ENCODE measurements around the gene AGT.

AGT gene

DNA sequence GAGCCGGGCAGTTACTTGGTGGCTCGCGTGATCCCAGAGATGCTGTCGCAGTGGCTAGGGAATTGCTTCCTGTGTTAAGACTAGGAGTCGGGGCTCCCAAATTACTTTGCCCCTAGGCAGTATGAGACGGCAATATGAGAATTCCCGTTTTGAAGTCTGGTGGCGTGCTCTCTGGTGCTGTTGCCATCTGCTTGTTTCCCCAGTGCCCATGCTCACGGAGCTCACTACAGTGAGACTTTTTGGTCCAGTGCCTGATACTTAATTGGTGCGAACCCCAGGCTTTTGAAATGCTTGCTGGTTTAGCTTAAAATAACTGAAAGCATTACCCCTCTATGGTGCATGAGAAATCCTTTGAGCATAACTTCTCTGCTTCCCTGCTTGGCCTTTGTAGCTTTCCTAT is 22.3 kb downstream of the AGT start:
- Histone ChIP-seq H4K20me1 (ENCODE audit: insufficient read depth, low read length) (no peaks in the 10 kb centered on the region), H3K36me3 (ENCODE audit: insufficient read depth, low read length) (peaks cover 70% of the 10 kb centered on the region), H3K4me3 (ENCODE audit: low read depth, low read length, poor library complexity, severe bottlenecking) (no peak overlapping the region)

GRCh38 chr1:230690101-230690500 is 23.8 kb downstream of the AGT start:
- Histone ChIP-seq H2AFZ (ENCODE audit: low read length) (no peak overlapping the region), H3K27me3 (ENCODE audit: insufficient read depth, low read length) (no peaks in the 10 kb centered on the region), H3K9ac (ENCODE audit: low read length) (no peak overlapping the region), H3K27ac (ENCODE audit: low read depth, low read length, poor library complexity, severe bottlenecking) (no peak overlapping the region), H3K4me1 (ENCODE audit: insufficient read depth, low read length, severe bottlenecking) (no peaks in the 10 kb centered on the region), H3F3A (ENCODE audit: insufficient read depth, low read length) (no peaks in the 10 kb centered on the region), H3K36me3 (ENCODE audit: insufficient read depth, low read length) (peaks cover 84% of the 10 kb centered on the region), H3K4me3 (ENCODE audit: low read depth, low read length, poor library complexity, severe bottlenecking) (no peak overlapping the region), H3K9me3 (ENCODE audit: low read length) (no peaks in the 10 kb centered on the region), H3K4me2 (ENCODE audit: low read length) (no peak overlapping the region), H3K79me2 (ENCODE audit: insufficient read depth, low read length) (no peaks in the 10 kb centered on the region), H4K20me1 (ENCODE audit: insufficient read depth, low read length) (no peaks in the 10 kb centered on the region), H3K9me2 (ENCODE audit: low read depth, low read length) (no peaks in the 10 kb centered on the region)
- no peak for TF ChIP-seq EZH2 (IDR thresholded peaks at IDR 0.05; ENCODE audit: borderline replicate concordance, low read length)
- TF ChIP-seq CTCF (IDR thresholded peaks at IDR 0.05; ENCODE audit: low read length) = no peak

More for the DNA sequence above, 22.3 kb downstream of the AGT start:
- Histone ChIP-seq H2AFZ (ENCODE audit: low read length) (no peak overlapping the region), H3F3A (ENCODE audit: insufficient read depth, low read length) (no peaks in the 10 kb centered on the region), H3K79me2 (ENCODE audit: insufficient read depth, low read length) (no peaks in the 10 kb centered on the region), H3K4me2 (ENCODE audit: low read length) (no peak overlapping the region), H3K4me1 (ENCODE audit: insufficient read depth, low read length, severe bottlenecking) (no peaks in the 10 kb centered on the region), H3K9ac (ENCODE audit: low read length) (no peak overlapping the region), H3K27ac (ENCODE audit: low read depth, low read length, poor library complexity, severe bottlenecking) (no peak overlapping the region), H3K9me3 (ENCODE audit: low read length) (no peaks in the 10 kb centered on the region), H3K27me3 (ENCODE audit: insufficient read depth, low read length) (no peaks in the 10 kb centered on the region), H3K9me2 (ENCODE audit: low read depth, low read length) (no peaks in the 10 kb centered on the region)
- no peak for TF ChIP-seq CTCF (IDR thresholded peaks at IDR 0.05; ENCODE audit: low read length)
- TF ChIP-seq EZH2 (IDR thresholded peaks at IDR 0.05; ENCODE audit: borderline replicate concordance, low read length) = no peak

GRCh38 chr1:230686747-230687146 is 27.2 kb downstream of the AGT start:
- no peaks in the 10 kb centered on the region for H3K9me3 ChIP-seq (ENCODE audit: low read length)
- H3K9ac ChIP-seq (ENCODE audit: low read length) = no peak overlapping the region
- TF ChIP-seq EZH2 (IDR thresholded peaks at IDR 0.05; ENCODE audit: borderline replicate concordance, low read length) (no peak), CTCF (IDR thresholded peaks at IDR 0.05; ENCODE audit: low read length) (no peak)
- H3K27ac ChIP-seq (ENCODE audit: low read depth, low read length, poor library complexity, severe bottlenecking) = no peak overlapping the region
- no peaks in the 10 kb centered on the region for H3K4me1 ChIP-seq (ENCODE audit: insufficient read depth, low read length, severe bottlenecking)
- no peak overlapping the region for H2AFZ ChIP-seq (ENCODE audit: low read length)
- no peak overlapping the region for H3K4me3 ChIP-seq (ENCODE audit: low read depth, low read length, poor library complexity, severe bottlenecking)
- H3K9me2 ChIP-seq (ENCODE audit: low read depth, low read length) = no peaks in the 10 kb centered on the region
- H3K4me2 ChIP-seq (ENCODE audit: low read length) = no peak overlapping the region
- H3F3A ChIP-seq (ENCODE audit: insufficient read depth, low read length) = no peaks in the 10 kb centered on the region
- no peaks in the 10 kb centered on the region for H4K20me1 ChIP-seq (ENCODE audit: insufficient read depth, low read length)
- H3K36me3 ChIP-seq (ENCODE audit: insufficient read depth, low read length) = peaks cover 94% of the 10 kb centered on the region
- no peaks in the 10 kb centered on the region for H3K27me3 ChIP-seq (ENCODE audit: insufficient read depth, low read length)
- no peaks in the 10 kb centered on the region for H3K79me2 ChIP-seq (ENCODE audit: insufficient read depth, low read length)
